GM12878 (cell line): Measurements from ENCODE around the gene DUSP8. TPM values are rescaled to one million over a fixed set of nuclear protein-coding genes. Genes with fewer than 3 reads are reported as not detected.
"Not testable (repeated sequence)": the region's sequence is repeated elsewhere in the genome, so short reads cannot be mapped to it uniquely, and the experiment has no call there.

Source experiments
- ATAC-seq: fragments of 200-7000 bp; cut with Tn5 transposase; 3 replicates; pipeline ENCODE4 v1.9.1; 2020; ENCODE audit warnings: mild to moderate bottlenecking, moderate library complexity
- BruUV-seq: library from RNA; stranded (reverse); fragments of 400-500 nt; replicated peaks from 2 replicates; lab custom pipeline; 2021; lab: Mats Ljungman, UMichigan
- CTCF ChIA-PET: fragments of 300-600 bp; sonication (Branson Sonifier 250); formaldehyde crosslinking; extraction: SDS; loops from one replicate; lab custom pipeline; 2021; ENCODE audit warnings: inconsistent platforms; lab: Yijun Ruan, JAX
- POLR2A ChIA-PET: fragments of 350-600 bp; formaldehyde crosslinking; extraction: SDS; loops from one replicate; lab custom pipeline; 2021; ENCODE audit warnings: inconsistent platforms; lab: Charles Lee
- RAD21 ChIA-PET: fragments of 300-600 bp; sonication (Branson Sonifier 250); formaldehyde crosslinking; loops from one replicate; lab custom pipeline; 2023; ENCODE audit warnings: antibody characterized with exemption; ENCODE audit not compliant: unreplicated experiment; lab: Charles Lee
- SMC1A ChIA-PET: fragments of 300-600 bp; sonication (Branson Sonifier 250); formaldehyde crosslinking; loops from one replicate; lab custom pipeline; 2023; ENCODE audit not compliant: unreplicated experiment, uncharacterized antibody; lab: Charles Lee
- DNase-seq: peaks from one replicate; pipeline ENCODE4 v3.0.0-alpha.2; 2011; ENCODE audit warnings: low read depth, low spot score
- FAIRE-seq: peaks from 3 replicates; lab custom pipeline; 2011; peaks lifted over from hg19 to GRCh38; lab: Jason Lieb, UNC
- H2AFZ ChIP-seq: 2 replicates; pipeline ENCODE4 v1.6.0; 2011; ENCODE audit warnings: low read depth, low read length, control low read depth; ENCODE audit not compliant: control insufficient read depth
- H3K27ac ChIP-seq: 2 replicates; pipeline ENCODE4 v1.5.1; 2011; ENCODE audit warnings: control low read depth; ENCODE audit not compliant: control insufficient read depth, insufficient read depth
- H3K27me3 ChIP-seq, 2 experiments: replicated peaks in 1 of 2; 2 replicates each; pipeline versions ENCODE4 v1.6.0 to v1.6.1; 2011; ENCODE audit warnings: low read length in 1 of 2; ENCODE audit not compliant: control insufficient read depth in 2 of 2, insufficient read depth in 2 of 2
- H3K36me3 ChIP-seq, 2 experiments: 2 replicates each; pipeline ENCODE4 v1.5.1; 2011; ENCODE audit warnings: low read length in 1 of 2; ENCODE audit not compliant: control insufficient read depth in 2 of 2, insufficient read depth in 2 of 2
- H3K4me1 ChIP-seq: 2 replicates; pipeline ENCODE4 v1.6.1; 2011; ENCODE audit warnings: mild to moderate bottlenecking, low read length, moderate library complexity, mixed read lengths; ENCODE audit not compliant: control insufficient read depth, insufficient read depth
- H3K4me2 ChIP-seq: 2 replicates; pipeline ENCODE4 v1.6.0; 2011; ENCODE audit warnings: control low read depth; ENCODE audit not compliant: control insufficient read depth, insufficient read depth
- H3K4me3 ChIP-seq: fragments of 200-600 bp; sonication (generic); 2 replicates; pipeline ENCODE4 v1.5.1; 2016
- H3K79me2 ChIP-seq: 2 replicates; pipeline ENCODE4 v1.6.0; 2011; ENCODE audit warnings: low read length; ENCODE audit not compliant: control insufficient read depth, insufficient read depth
- H3K9ac ChIP-seq: 2 replicates; pipeline ENCODE4 v1.8.0; 2011; ENCODE audit warnings: low read length, control low read depth, mixed read lengths; ENCODE audit not compliant: control insufficient read depth, insufficient read depth
- H3K9me3 ChIP-seq: replicated peaks from 3 replicates; pipeline ENCODE4 v1.5.1; 2011; ENCODE audit warnings: mild to moderate bottlenecking, low read length; ENCODE audit not compliant: control insufficient read depth, insufficient read depth
- H4K20me1 ChIP-seq: 2 replicates; pipeline ENCODE4 v1.6.0; 2011; ENCODE audit not compliant: control insufficient read depth, insufficient read depth
- MYC ChIP-seq: IDR thresholded peaks from 2 replicates; pipeline ENCODE4 v1.6.1; 2011; ENCODE audit warnings: mild to moderate bottlenecking, low read length, moderate library complexity, inconsistent platforms; ENCODE audit not compliant: insufficient read depth, insufficient replicate concordance, insufficient read length, severe bottlenecking
- WGBS: methylation state at CpG from one replicate; pipeline ENCODE4 v1.1.6; 2016; ENCODE audit warnings: low lambda C conversion rate; ENCODE audit not compliant: insufficient replicate concordance, insufficient coverage; ENCODE audit errors: missing lambda C conversion rate; 5-methylcytosine and 5-hydroxymethylcytosine counted together
- in situ Hi-C: fragments of 300-500 bp; cut with MboI; formaldehyde crosslinking; loops from 9 replicates; pipeline ENCODE4 v1.14.3; 2018; ENCODE audit warnings: mixed read lengths
- intact Hi-C: fragments of 100-400 bp; cut with micrococcal nuclease; formaldehyde crosslinking; loops from one replicate; pipeline ENCODE4 v1.14.2; 2022; ENCODE audit not compliant: unreplicated experiment
- polyA plus RNA-seq, 11 experiments: library from polyadenylated mRNA; depleted of rRNA in 4 of 11; unstranded in 6 of 11; stranded (reverse) in 5 of 11; fragments of >200 nt; fragmentation: Nextera tagmentation in 4 of 11; fragmentation: Illumina TruSeq in 1 of 11; extraction: Ambion mirVana in 4 of 11; extraction: Trizol in 1 of 11; gene quantifications; 1 replicate in 1 of 11; 2 replicates in 10 of 11; pipeline versions ENCODE4 v1.2.1 to v1.2.3, GENCODE V29; 2011 to 2016; ENCODE audit warnings: inconsistent platforms in 2 of 11, missing spikeins in 2 of 11, low read depth in 1 of 11
- total RNA-seq, 4 experiments: library from RNA; depleted of rRNA in 3 of 4; stranded (reverse); fragments of >200 nt in 3 of 4; fragmentation: Illumina TruSeq in 1 of 4; extraction: Trizol in 1 of 4; gene quantifications; 2 replicates each; pipeline versions ENCODE4 v1.2.1 to v1.2.3, GENCODE V29; 2013 to 2021
- TF ChIP-seq, protein P1 (sequence below): fragments of 450-650 bp; IDR thresholded peaks from 2 replicates; pipeline ENCODE4 v1.6.1; 2018; ENCODE audit warnings: borderline replicate concordance, mild to moderate bottlenecking; ENCODE audit not compliant: partially characterized antibody
- TF ChIP-seq, protein P2 (sequence below): IDR thresholded peaks from 2 replicates; pipeline ENCODE4 v1.6.1; 2012; ENCODE audit warnings: low read length, inconsistent platforms

Gene DUSP8
- total and polyA plus RNA-seq, 10 of the 15 experiments (the other 5 are each of a cell fraction or from before 2014, with no cell fraction given), result 0.04 to 1.7 (median 0.26) TPM; not detected in 6

DNA sequence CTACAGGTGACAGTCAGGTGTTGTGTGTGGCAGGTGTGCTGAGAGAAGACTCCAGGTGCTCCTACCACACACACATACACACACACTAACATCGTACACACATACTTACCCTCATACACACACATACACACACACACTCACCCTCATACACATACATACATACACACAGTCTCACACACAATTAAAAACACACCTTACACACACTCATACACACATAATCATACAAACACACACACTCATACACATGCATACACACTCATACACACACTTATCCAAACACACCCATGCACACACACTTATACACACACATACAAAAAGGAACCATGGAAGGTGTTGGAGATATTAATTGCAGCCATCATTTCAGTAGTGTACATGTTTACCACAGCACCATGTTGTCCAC, 31.6 kb upstream of the DUSP8 start (continued):
- TF ChIP-seq, protein P1, sequence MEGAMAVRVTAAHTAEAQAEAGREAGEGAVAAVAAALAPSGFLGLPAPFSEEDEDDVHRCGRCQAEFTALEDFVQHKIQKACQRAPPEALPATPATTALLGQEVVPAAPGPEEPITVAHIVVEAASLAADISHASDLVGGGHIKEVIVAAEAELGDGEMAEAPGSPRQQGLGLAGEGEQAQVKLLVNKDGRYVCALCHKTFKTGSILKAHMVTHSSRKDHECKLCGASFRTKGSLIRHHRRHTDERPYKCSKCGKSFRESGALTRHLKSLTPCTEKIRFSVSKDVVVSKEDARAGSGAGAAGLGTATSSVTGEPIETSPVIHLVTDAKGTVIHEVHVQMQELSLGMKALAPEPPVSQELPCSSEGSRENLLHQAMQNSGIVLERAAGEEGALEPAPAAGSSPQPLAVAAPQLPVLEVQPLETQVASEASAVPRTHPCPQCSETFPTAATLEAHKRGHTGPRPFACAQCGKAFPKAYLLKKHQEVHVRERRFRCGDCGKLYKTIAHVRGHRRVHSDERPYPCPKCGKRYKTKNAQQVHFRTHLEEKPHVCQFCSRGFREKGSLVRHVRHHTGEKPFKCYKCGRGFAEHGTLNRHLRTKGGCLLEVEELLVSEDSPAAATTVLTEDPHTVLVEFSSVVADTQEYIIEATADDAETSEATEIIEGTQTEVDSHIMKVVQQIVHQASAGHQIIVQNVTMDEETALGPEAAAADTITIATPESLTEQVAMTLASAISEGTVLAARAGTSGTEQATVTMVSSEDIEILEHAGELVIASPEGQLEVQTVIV, result no peak
- TF ChIP-seq, protein P2, sequence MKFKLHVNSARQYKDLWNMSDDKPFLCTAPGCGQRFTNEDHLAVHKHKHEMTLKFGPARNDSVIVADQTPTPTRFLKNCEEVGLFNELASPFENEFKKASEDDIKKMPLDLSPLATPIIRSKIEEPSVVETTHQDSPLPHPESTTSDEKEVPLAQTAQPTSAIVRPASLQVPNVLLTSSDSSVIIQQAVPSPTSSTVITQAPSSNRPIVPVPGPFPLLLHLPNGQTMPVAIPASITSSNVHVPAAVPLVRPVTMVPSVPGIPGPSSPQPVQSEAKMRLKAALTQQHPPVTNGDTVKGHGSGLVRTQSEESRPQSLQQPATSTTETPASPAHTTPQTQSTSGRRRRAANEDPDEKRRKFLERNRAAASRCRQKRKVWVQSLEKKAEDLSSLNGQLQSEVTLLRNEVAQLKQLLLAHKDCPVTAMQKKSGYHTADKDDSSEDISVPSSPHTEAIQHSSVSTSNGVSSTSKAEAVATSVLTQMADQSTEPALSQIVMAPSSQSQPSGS, result no peak
- no peak for TF ChIP-seq MYC
- TF ChIP-seq, all 136 proteins: peak for 0

DNA sequence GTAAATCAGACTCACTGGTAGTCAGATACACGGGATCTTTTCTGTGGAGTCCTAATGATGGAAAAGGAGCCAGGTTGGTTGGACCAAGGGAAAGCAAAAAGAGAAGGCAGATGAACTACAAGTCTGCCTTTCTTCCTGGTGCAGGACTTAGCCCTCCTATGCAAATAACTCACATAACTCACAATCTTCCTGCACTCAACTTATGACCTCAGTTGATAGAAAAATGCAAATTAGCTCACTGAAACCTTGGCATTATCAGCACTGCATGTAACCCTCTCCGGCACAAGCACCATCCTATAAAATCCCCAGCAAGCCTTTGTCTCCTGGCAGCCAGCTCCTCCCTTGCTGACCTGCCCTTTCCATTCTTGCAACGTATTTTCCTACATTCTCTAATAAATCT, 29.6 kb upstream of the DUSP8 start:
- FAIRE-seq, intact Hi-C loops, in situ Hi-C loops, BruUV-seq, H3K4me3 ChIP-seq, H3K9ac ChIP-seq, SMC1A ChIA-PET, ATAC-seq, H3K79me2 ChIP-seq, H3K36me3 ChIP-seq, H4K20me1 ChIP-seq, H3K9me3 ChIP-seq, H3K27me3 ChIP-seq, H3K4me1 ChIP-seq, RAD21 ChIA-PET, H3K27ac ChIP-seq, H2AFZ ChIP-seq, DNase-seq, POLR2A ChIA-PET, CTCF ChIA-PET, H3K4me2 ChIP-seq: not testable (repeated sequence)
- 4% methylated on average over 3 of the region's 3 CpGs for WGBS
